ENCODE measurements around the gene GARIN5A. TPM values are rescaled to one million over a fixed set of nuclear protein-coding genes. Genes with fewer than 3 reads are reported as not detected.

Gene GARIN5A
- total RNA-seq, 2 donors from 2014 or later = 5.9 to 16.8 TPM

- intact Hi-C loops (cut with DNase I) = no loop called here
- H3K4me3 ChIP-seq = no peak overlapping the region
- peaks cover 8% of the 10 kb centered on the region for H3K27me3 ChIP-seq (replicated peaks; ENCODE audit: insufficient read depth)
- no peaks in the 10 kb centered on the region for H3K4me1 ChIP-seq (replicated peaks)
- TF ChIP-seq POLR2AphosphoS5 (IDR thresholded peaks at IDR 0.05) (no peak), CTCF (IDR thresholded peaks at IDR 0.05) (no peak), POLR2A (IDR thresholded peaks at IDR 0.05) (no peak)
- WGBS = 75% methylated on average over 7 of the region's 7 CpGs
- H3K36me3 ChIP-seq = no peaks in the 10 kb centered on the region
- no peak for DNase-seq (ENCODE audit: low spot score)
- H3K27ac ChIP-seq = no peak overlapping the region
- no peaks in the 10 kb centered on the region for H3K9me3 ChIP-seq
Observed at GRCh38 chr19:50462970-50463369, 13.7 kb downstream of the GARIN5A start.

- no peaks in the 10 kb centered on the region for H3K4me1 ChIP-seq (replicated peaks)
- 32% methylated on average over 28 of the region's 28 CpGs for WGBS
- H3K9me3 ChIP-seq = no peaks in the 10 kb centered on the region
- no peak for TF ChIP-seq POLR2AphosphoS5 (IDR thresholded peaks at IDR 0.05)
- peak; percentile 37 to 83 (median 70) for TF ChIP-seq CTCF (IDR thresholded peaks at IDR 0.05)
- TF ChIP-seq POLR2A (IDR thresholded peaks at IDR 0.05) = no peak
- peak; percentile 36 for DNase-seq (ENCODE audit: low spot score)
- intact Hi-C loops (cut with DNase I) = loop anchor here (2.0 kb wide), 1 partner anchor 92 kb away; no protein-coding TSS in a partner anchor
- H3K27me3 ChIP-seq (replicated peaks; ENCODE audit: insufficient read depth) = peaks cover 8% of the 10 kb centered on the region
- H3K4me3 ChIP-seq = no peak overlapping the region
- H3K36me3 ChIP-seq = no peaks in the 10 kb centered on the region
- H3K27ac ChIP-seq = no peak overlapping the region
Observed at GRCh38 chr19:50461066-50461875, 15.4 kb downstream of the GARIN5A start.

DNA sequence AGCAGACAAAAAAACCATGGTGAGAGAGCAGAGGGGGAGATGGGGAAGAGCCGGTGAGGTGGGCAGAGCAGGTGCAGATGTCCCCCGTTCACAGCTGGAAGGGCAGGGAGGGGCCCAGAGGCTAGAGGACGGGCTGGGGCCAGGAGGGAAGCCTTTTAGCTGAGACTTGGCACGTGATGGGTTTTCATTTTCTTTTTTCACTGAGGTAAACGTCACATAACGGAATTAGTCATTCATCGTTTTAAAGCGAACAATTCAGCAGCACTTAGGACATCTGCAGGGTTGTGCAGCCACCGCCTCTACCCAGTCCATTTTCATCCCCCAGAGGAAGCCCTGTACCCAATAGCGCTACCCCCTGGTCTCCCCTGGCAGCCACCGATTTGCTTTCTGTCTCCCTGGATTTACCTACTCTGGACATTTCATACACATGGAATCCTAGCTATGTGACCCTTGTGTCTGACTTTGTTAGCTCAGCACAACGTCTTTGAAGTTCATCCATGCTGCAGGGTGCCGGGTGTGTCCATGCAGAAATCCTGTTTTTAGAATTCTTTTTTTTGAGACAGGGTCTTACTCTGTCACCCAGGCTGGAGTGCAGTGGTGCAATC lies 16.4 kb downstream of the GARIN5A start:
- peaks cover 8% of the 10 kb centered on the region for H3K27me3 ChIP-seq (replicated peaks; ENCODE audit: insufficient read depth)
- H3K36me3 ChIP-seq = no peaks in the 10 kb centered on the region
- H3K4me3 ChIP-seq = no peak overlapping the region
- no peak for TF ChIP-seq CTCF (IDR thresholded peaks at IDR 0.05)
- TF ChIP-seq POLR2AphosphoS5 (IDR thresholded peaks at IDR 0.05) = no peak
- no peak for TF ChIP-seq POLR2A (IDR thresholded peaks at IDR 0.05)
- DNase-seq (ENCODE audit: low spot score) = no peak
- no peaks in the 10 kb centered on the region for H3K4me1 ChIP-seq (replicated peaks)
- intact Hi-C loops (cut with DNase I) = loop anchor here (2.0 kb wide), 1 partner anchor 91 kb away; no protein-coding TSS in a partner anchor
- no peak overlapping the region for H3K27ac ChIP-seq
- H3K9me3 ChIP-seq = no peaks in the 10 kb centered on the region
- WGBS = 22% methylated on average over 13 of the region's 13 CpGs

DNA sequence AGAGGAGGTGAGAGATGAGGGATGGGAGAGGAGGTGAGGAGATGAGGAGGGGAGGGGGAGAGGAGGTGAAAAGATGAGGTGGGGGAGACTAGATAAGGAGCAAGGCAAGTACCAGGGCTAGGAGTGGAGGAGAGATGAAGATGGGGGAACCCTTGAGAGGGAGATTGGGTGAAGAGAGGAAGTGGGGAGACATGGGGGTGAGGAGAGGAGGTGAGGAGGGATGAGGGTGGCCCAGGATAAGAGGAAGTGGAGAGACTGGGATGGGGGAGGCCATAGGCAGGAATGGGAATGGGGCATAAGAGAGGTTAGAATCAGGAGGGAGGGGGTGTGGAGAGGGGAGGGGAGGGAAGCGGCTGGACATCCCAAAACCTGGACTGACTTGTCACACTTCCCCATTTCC lies 17.0 kb downstream of the GARIN5A start:
- 30% methylated on average over 1 of the region's 1 CpG for WGBS
- peaks cover 8% of the 10 kb centered on the region for H3K27me3 ChIP-seq (replicated peaks; ENCODE audit: insufficient read depth)
- no peaks in the 10 kb centered on the region for H3K9me3 ChIP-seq
- H3K4me3 ChIP-seq = no peak overlapping the region
- H3K27ac ChIP-seq = no peak overlapping the region
- H3K36me3 ChIP-seq = no peaks in the 10 kb centered on the region
- no peaks in the 10 kb centered on the region for H3K4me1 ChIP-seq (replicated peaks)
- DNase-seq (ENCODE audit: low spot score) = no peak
- intact Hi-C loops (cut with DNase I) = loop anchor here (2.0 kb wide), 1 partner anchor 91 kb away; no protein-coding TSS in a partner anchor
- no peak for TF ChIP-seq POLR2AphosphoS5 (IDR thresholded peaks at IDR 0.05)
- no peak for TF ChIP-seq POLR2A (IDR thresholded peaks at IDR 0.05)
- no peak for TF ChIP-seq CTCF (IDR thresholded peaks at IDR 0.05)
